Measurements from ENCODE around the gene SCUBE1.
"Not testable (repeated sequence)": the region's sequence is repeated elsewhere in the genome, so short reads cannot be mapped to it uniquely, and the experiment has no call there.

SCUBE1 gene

DNA sequence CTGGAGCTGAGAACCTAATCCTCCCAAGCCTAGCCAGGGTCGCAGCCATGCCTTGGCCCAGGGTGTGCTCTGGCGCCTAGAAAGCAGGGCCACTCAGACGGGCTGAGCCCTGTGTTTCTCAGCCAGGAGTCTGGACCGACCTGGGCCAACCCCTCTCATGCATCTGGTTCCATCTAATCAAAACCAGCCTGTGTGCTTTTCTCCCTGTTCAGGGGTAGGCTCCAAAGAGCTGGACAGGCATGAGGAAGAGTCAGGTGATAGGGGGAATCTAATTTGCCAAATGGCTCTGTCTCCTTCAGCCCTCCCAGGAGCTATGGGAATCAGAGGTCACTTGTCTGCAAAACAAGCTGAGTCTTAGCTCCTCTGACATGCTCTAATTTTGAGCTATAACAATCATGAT lies 55.7 kb downstream of the SCUBE1 start:
- Histone ChIP-seq H3K4ac (ENCODE audit: low read length) (no peak overlapping the region), H3K27ac (replicated peaks; ENCODE audit: low read length) (no peak overlapping the region), H3K27me3 (ENCODE audit: control insufficient read depth in 3 of 3, insufficient read depth in 3 of 3, low read depth in 1 of 3, low read length in 3 of 3) (peaks cover 0 to 38% (median 0%) of the 10 kb centered on the region in 3 experiments)

DNA sequence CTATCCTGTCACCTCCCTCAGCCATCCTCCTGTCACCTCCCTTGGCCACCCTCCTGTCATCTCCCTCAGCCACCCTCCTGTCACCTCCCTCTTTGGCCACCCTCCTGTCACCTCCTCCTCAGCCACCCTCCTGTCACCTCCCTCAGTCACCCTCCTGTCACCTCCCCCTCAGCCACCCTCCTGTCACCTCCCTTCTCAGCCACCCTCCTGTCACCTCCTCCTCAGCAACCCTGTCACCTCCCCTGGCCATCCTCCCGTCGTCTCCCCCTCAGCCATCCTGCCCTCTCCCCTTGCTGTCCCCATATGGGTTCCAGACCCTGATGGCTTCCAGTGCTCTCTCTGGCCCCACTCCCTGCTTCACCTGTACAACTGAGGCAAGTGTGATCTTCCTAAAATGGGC lies 61.8 kb downstream of the SCUBE1 start:
- H3K4me1 ChIP-seq (ENCODE audit: control insufficient read depth in 2 of 2, insufficient read depth in 1 of 2, low read depth in 1 of 2, low read length in 2 of 2): peaks cover 0 to 21% of the 10 kb centered on the region in 2 donors
- no peak overlapping the region for H3K27ac ChIP-seq (replicated peaks; ENCODE audit: low read length)
- H3K4me3 ChIP-seq (ENCODE audit: low read length in 2 of 2): no peak overlapping the region
- no peak overlapping the region for H3K9ac ChIP-seq (ENCODE audit: low read depth, low read length, poor library complexity)
- H4K91ac ChIP-seq (ENCODE audit: low read depth, low read length, poor library complexity): no peak overlapping the region
- peaks cover 0 to 21% of the 10 kb centered on the region in 2 donors for H3K36me3 ChIP-seq (replicated peaks in 1 of 2; ENCODE audit: control insufficient read depth in 2 of 2, insufficient read depth in 2 of 2, low read length in 2 of 2)
- no peak overlapping the region for H2AK5ac ChIP-seq (ENCODE audit: low read depth, low read length)
- no peak overlapping the region for H2BK12ac ChIP-seq (ENCODE audit: low read length)
- H2BK5ac ChIP-seq (ENCODE audit: low read length): peak overlapping the region; percentile 58
- DNase-seq (ENCODE audit: low spot score): no peak
- H2BK120ac ChIP-seq (ENCODE audit: low read depth, low read length): peak overlapping the region; percentile 50
- peaks cover 5% of the 10 kb centered on the region for H3K79me1 ChIP-seq (ENCODE audit: low read depth, low read length)
- H3K18ac ChIP-seq (ENCODE audit: low read length): no peak overlapping the region
- H3K14ac ChIP-seq (ENCODE audit: low read length): no peak overlapping the region
- no peak overlapping the region for H4K8ac ChIP-seq (ENCODE audit: low read depth, low read length)
- H3K4me2 ChIP-seq (ENCODE audit: insufficient read depth, low read length, poor library complexity, severe bottlenecking): no peak overlapping the region
- no peak overlapping the region for H3K4ac ChIP-seq (ENCODE audit: low read length)
- no peak overlapping the region for H2BK15ac ChIP-seq (ENCODE audit: low read length)
- H3K9me3 ChIP-seq (replicated peaks in 1 of 2; ENCODE audit: control insufficient read depth in 2 of 2, insufficient read depth in 1 of 2, low read depth in 1 of 2, low read length in 2 of 2): no peaks in the 10 kb centered on the region
- H3K23ac ChIP-seq (ENCODE audit: low read depth, low read length, poor library complexity): peak overlapping the region; percentile 77
- H2AFZ ChIP-seq (ENCODE audit: low read length): no peak overlapping the region
- H3K27me3 ChIP-seq (ENCODE audit: control insufficient read depth in 3 of 3, insufficient read depth in 3 of 3, low read depth in 1 of 3, low read length in 3 of 3): peaks cover 0 to 39% (median 0%) of the 10 kb centered on the region in 3 experiments
- no CpG with 5 or more reads among the region's 2 CpGs for WGBS, 2 donors (ENCODE audit: extremely low coverage in 2 of 2, insufficient read length in 2 of 2, insufficient replicate concordance in 1 of 2)

More for the DNA sequence above, 55.7 kb downstream of the SCUBE1 start:
- no CpG with 5 or more reads among the region's 4 CpGs for whole genome bisulfite sequencing, 2 donors (ENCODE audit: extremely low coverage in 2 of 2, insufficient read length in 2 of 2, insufficient replicate concordance in 1 of 2)
- H3K9ac ChIP-seq (ENCODE audit: low read depth, low read length, poor library complexity): no peak overlapping the region
- peaks cover 0 to 40% of the 10 kb centered on the region in 2 donors for H3K36me3 ChIP-seq (replicated peaks in 1 of 2; ENCODE audit: control insufficient read depth in 2 of 2, insufficient read depth in 2 of 2, low read length in 2 of 2)
- peaks cover 0 to 2% of the 10 kb centered on the region in 2 donors for H3K9me3 ChIP-seq (replicated peaks in 1 of 2; ENCODE audit: control insufficient read depth in 2 of 2, insufficient read depth in 1 of 2, low read depth in 1 of 2, low read length in 2 of 2)
- H3K18ac ChIP-seq (ENCODE audit: low read length): no peak overlapping the region
- H2BK5ac ChIP-seq (ENCODE audit: low read length): no peak overlapping the region
- no peak overlapping the region for H4K91ac ChIP-seq (ENCODE audit: low read depth, low read length, poor library complexity)
- DNase-seq (ENCODE audit: low spot score): no peak
- peaks cover 0 to 24% of the 10 kb centered on the region in 2 donors for H3K4me1 ChIP-seq (ENCODE audit: control insufficient read depth in 2 of 2, insufficient read depth in 1 of 2, low read depth in 1 of 2, low read length in 2 of 2)
- no peak overlapping the region for H2AK5ac ChIP-seq (ENCODE audit: low read depth, low read length)
- H3K4me3 ChIP-seq (ENCODE audit: low read length in 2 of 2): no peak overlapping the region
- no peak overlapping the region for H3K4me2 ChIP-seq (ENCODE audit: insufficient read depth, low read length, poor library complexity, severe bottlenecking)
- H2AFZ ChIP-seq (ENCODE audit: low read length): no peak overlapping the region
- no peak overlapping the region for H2BK12ac ChIP-seq (ENCODE audit: low read length)
- no peak overlapping the region for H4K8ac ChIP-seq (ENCODE audit: low read depth, low read length)
- peaks cover 11% of the 10 kb centered on the region for H3K79me1 ChIP-seq (ENCODE audit: low read depth, low read length)
- H3K14ac ChIP-seq (ENCODE audit: low read length): no peak overlapping the region
- H2BK120ac ChIP-seq (ENCODE audit: low read depth, low read length): no peak overlapping the region
- H2BK15ac ChIP-seq (ENCODE audit: low read length): no peak overlapping the region
- H3K23ac ChIP-seq (ENCODE audit: low read depth, low read length, poor library complexity): no peak overlapping the region

- H3K4ac ChIP-seq (ENCODE audit: low read length): not testable (repeated sequence)
Observed at GRCh38 chr22:43280523-43280886, 62.7 kb downstream of the SCUBE1 start.

DNA sequence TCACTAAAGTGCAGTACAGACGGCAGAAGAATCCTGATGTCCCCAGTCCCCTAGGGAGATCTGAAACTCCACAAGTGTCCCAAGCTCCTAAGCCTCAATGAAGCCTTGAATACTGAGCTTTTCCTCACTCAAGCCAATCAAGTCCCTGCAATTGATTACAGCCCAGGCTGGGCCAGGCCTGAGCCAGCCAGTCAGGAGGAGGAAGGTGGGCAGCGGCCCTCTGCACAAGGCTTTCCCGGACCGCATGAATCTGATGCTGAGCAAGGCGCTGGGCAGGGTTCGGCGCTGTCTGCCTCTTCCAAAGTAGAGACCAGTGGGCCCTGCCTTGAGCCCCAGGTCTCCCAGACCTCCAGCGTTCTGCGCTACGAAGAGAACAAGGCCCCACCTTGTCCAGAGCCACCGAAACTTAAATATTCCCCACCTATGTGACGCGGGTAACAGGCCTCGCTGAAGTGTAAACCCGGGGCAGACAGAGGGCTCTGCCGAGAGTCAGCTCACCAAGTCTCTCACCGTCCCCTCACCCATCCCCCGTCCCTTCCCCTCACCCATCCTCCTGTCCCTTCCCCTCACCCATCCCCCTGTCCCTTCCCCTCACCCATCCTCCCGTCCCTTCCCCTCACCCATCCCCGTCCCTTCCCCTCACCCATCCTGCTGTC lies 63.2 kb downstream of the SCUBE1 start:
- H3K4ac ChIP-seq (ENCODE audit: low read length): no peak overlapping the region
- H4K91ac ChIP-seq (ENCODE audit: low read depth, low read length, poor library complexity): no peak overlapping the region
- no peak overlapping the region for H3K4me3 ChIP-seq (ENCODE audit: low read length in 2 of 2)
- H3K4me2 ChIP-seq (ENCODE audit: insufficient read depth, low read length, poor library complexity, severe bottlenecking): no peak overlapping the region
- no peak overlapping the region for H2BK5ac ChIP-seq (ENCODE audit: low read length)
- no peak overlapping the region for H2BK120ac ChIP-seq (ENCODE audit: low read depth, low read length)
- H2BK15ac ChIP-seq (ENCODE audit: low read length): no peak overlapping the region
- H3K27me3 ChIP-seq (ENCODE audit: control insufficient read depth in 3 of 3, insufficient read depth in 3 of 3, low read depth in 1 of 3, low read length in 3 of 3): peaks cover 0 to 46% (median 0%) of the 10 kb centered on the region in 3 experiments
- H3K27ac ChIP-seq (replicated peaks; ENCODE audit: low read length): no peak overlapping the region
- no peak overlapping the region for H4K8ac ChIP-seq (ENCODE audit: low read depth, low read length)
- H2AFZ ChIP-seq (ENCODE audit: low read length): no peak overlapping the region
- no peak overlapping the region for H3K23ac ChIP-seq (ENCODE audit: low read depth, low read length, poor library complexity)
- peaks cover 5% of the 10 kb centered on the region for H3K79me1 ChIP-seq (ENCODE audit: low read depth, low read length)
- peaks cover 5 to 30% of the 10 kb centered on the region in 2 donors for H3K4me1 ChIP-seq (ENCODE audit: control insufficient read depth in 2 of 2, insufficient read depth in 1 of 2, low read depth in 1 of 2, low read length in 2 of 2)
- no peak for DNase-seq (ENCODE audit: low spot score)
- H3K9me3 ChIP-seq (replicated peaks in 1 of 2; ENCODE audit: control insufficient read depth in 2 of 2, insufficient read depth in 1 of 2, low read depth in 1 of 2, low read length in 2 of 2): no peaks in the 10 kb centered on the region
- H3K18ac ChIP-seq (ENCODE audit: low read length): peak overlapping the region; percentile 41
- no peak overlapping the region for H2AK5ac ChIP-seq (ENCODE audit: low read depth, low read length)
- no peak overlapping the region for H3K9ac ChIP-seq (ENCODE audit: low read depth, low read length, poor library complexity)
- peaks cover 0 to 13% of the 10 kb centered on the region in 2 donors for H3K36me3 ChIP-seq (replicated peaks in 1 of 2; ENCODE audit: control insufficient read depth in 2 of 2, insufficient read depth in 2 of 2, low read length in 2 of 2)
- WGBS, 2 donors (ENCODE audit: extremely low coverage in 2 of 2, insufficient read length in 2 of 2, insufficient replicate concordance in 1 of 2): no CpG with 5 or more reads among the region's 20 CpGs
- H3K14ac ChIP-seq (ENCODE audit: low read length): no peak overlapping the region
- no peak overlapping the region for H2BK12ac ChIP-seq (ENCODE audit: low read length)

More at GRCh38 chr22:43280523-43280886, 62.7 kb downstream of the SCUBE1 start:
- Histone ChIP-seq H3K4me1 (ENCODE audit: control insufficient read depth in 2 of 2, insufficient read depth in 1 of 2, low read depth in 1 of 2, low read length in 2 of 2) (peaks cover 2 to 26% of the 10 kb centered on the region in 2 donors), H3K18ac (ENCODE audit: low read length) (peak overlapping the region; percentile 41), H3K36me3 (replicated peaks in 1 of 2; ENCODE audit: control insufficient read depth in 2 of 2, insufficient read depth in 2 of 2, low read length in 2 of 2) (peaks cover 0 to 14% of the 10 kb centered on the region in 2 donors), H3K27me3 (ENCODE audit: control insufficient read depth in 3 of 3, insufficient read depth in 3 of 3, low read depth in 1 of 3, low read length in 3 of 3) (peaks cover 0 to 41% (median 0%) of the 10 kb centered on the region in 3 experiments)
- not testable (repeated sequence) for H3K9me3 ChIP-seq (replicated peaks in 1 of 2; ENCODE audit: control insufficient read depth in 2 of 2, insufficient read depth in 1 of 2, low read depth in 1 of 2, low read length in 2 of 2); H3K14ac ChIP-seq (ENCODE audit: low read length); H3K4me3 ChIP-seq (ENCODE audit: low read length in 2 of 2); H2AFZ ChIP-seq (ENCODE audit: low read length); H3K4me2 ChIP-seq (ENCODE audit: insufficient read depth, low read length, poor library complexity, severe bottlenecking); H3K27ac ChIP-seq (replicated peaks; ENCODE audit: low read length); H3K23ac ChIP-seq (ENCODE audit: low read depth, low read length, poor library complexity); H2AK5ac ChIP-seq (ENCODE audit: low read depth, low read length); H2BK120ac ChIP-seq (ENCODE audit: low read depth, low read length); H3K9ac ChIP-seq (ENCODE audit: low read depth, low read length, poor library complexity); H4K8ac ChIP-seq (ENCODE audit: low read depth, low read length); H2BK5ac ChIP-seq (ENCODE audit: low read length); H2BK12ac ChIP-seq (ENCODE audit: low read length); H4K91ac ChIP-seq (ENCODE audit: low read depth, low read length, poor library complexity); H3K79me1 ChIP-seq (ENCODE audit: low read depth, low read length); H2BK15ac ChIP-seq (ENCODE audit: low read length); DNase-seq (ENCODE audit: low spot score)
- no CpG with 5 or more reads among the region's 3 CpGs for WGBS, 2 donors (ENCODE audit: extremely low coverage in 2 of 2, insufficient read length in 2 of 2, insufficient replicate concordance in 1 of 2)

All from neuronal stem cell (in vitro differentiated cells).